Mesenchymal stem cell (in vitro differentiated cells and primary cell): ENCODE data around the gene CDK11A.
"Not testable (repeated sequence)": the region's sequence is repeated elsewhere in the genome, so short reads cannot be mapped to it uniquely, and the experiment has no call there.

Experiments used
- DNase-seq: peaks from one replicate; pipeline ENCODE4 v3.0.0-alpha.2; 2013
- H2AFZ ChIP-seq: one replicate; pipeline ENCODE4 v1.6.1; 2013; ENCODE audit warnings: low read depth, mild to moderate bottlenecking, control low read depth, inconsistent platforms, low read length, moderate library complexity
- H2AK5ac ChIP-seq: 2 replicates; pipeline ENCODE4 v1.6.1; 2013; ENCODE audit warnings: low read length, moderate library complexity, mild to moderate bottlenecking, inconsistent platforms; ENCODE audit not compliant: severe bottlenecking
- H2BK120ac ChIP-seq: one replicate; pipeline ENCODE4 v1.6.1; 2013; ENCODE audit warnings: low read depth, mild to moderate bottlenecking, inconsistent platforms, low read length, moderate library complexity
- H2BK12ac ChIP-seq, 2 experiments: one replicate each; pipeline ENCODE4 v1.6.1; 2013; ENCODE audit warnings: inconsistent platforms in 2 of 2, low read length in 2 of 2, mild to moderate bottlenecking in 2 of 2, moderate library complexity in 2 of 2, control low read depth in 1 of 2
- H2BK15ac ChIP-seq: one replicate; pipeline ENCODE4 v1.6.1; 2013; ENCODE audit warnings: mild to moderate bottlenecking, low read depth, inconsistent platforms; ENCODE audit not compliant: poor library complexity, severe bottlenecking
- H2BK5ac ChIP-seq: 2 replicates; pipeline ENCODE4 v1.6.1; 2013; ENCODE audit warnings: low read depth, mild to moderate bottlenecking, low read length, control low read depth, inconsistent platforms; ENCODE audit not compliant: poor library complexity, severe bottlenecking
- H3K14ac ChIP-seq, 2 experiments: one replicate each; pipeline ENCODE4 v1.6.1; 2013; ENCODE audit warnings: inconsistent platforms in 2 of 2, low read length in 2 of 2, control low read depth in 1 of 2, mild to moderate bottlenecking in 1 of 2, moderate library complexity in 1 of 2
- H3K18ac ChIP-seq, 2 experiments: one replicate each; pipeline ENCODE4 v1.6.1; 2013; ENCODE audit warnings: inconsistent platforms in 2 of 2, low read length in 2 of 2, control low read depth in 1 of 2, low read depth in 1 of 2, mild to moderate bottlenecking in 1 of 2
- H3K23ac ChIP-seq, 2 experiments: one replicate each; pipeline ENCODE4 v1.6.1; 2013; ENCODE audit warnings: inconsistent platforms in 2 of 2, low read length in 2 of 2, mild to moderate bottlenecking in 2 of 2, moderate library complexity in 2 of 2, control low read depth in 1 of 2
- H3K27ac ChIP-seq: 2 replicates; pipeline ENCODE4 v1.5.1; 2013; ENCODE audit warnings: mild to moderate bottlenecking, moderate library complexity, low read length, control low read depth, inconsistent platforms; ENCODE audit not compliant: poor library complexity, severe bottlenecking
- H3K27me3 ChIP-seq, 2 experiments: 2 replicates each; pipeline versions ENCODE4 v1.6.1 to v1.7.0; 2013; ENCODE audit warnings: low read length in 2 of 2, mild to moderate bottlenecking in 2 of 2, moderate library complexity in 2 of 2, control low read depth in 1 of 2, inconsistent platforms in 1 of 2; ENCODE audit not compliant: control insufficient read depth in 1 of 2, insufficient read depth in 1 of 2
- H3K36me3 ChIP-seq, 2 experiments: 2 replicates each; pipeline versions ENCODE4 v1.6.1 to v1.7.0; 2013; ENCODE audit warnings: low read length in 2 of 2, control low read depth in 1 of 2, inconsistent platforms in 1 of 2, low read depth in 1 of 2, mild to moderate bottlenecking in 1 of 2; ENCODE audit not compliant: insufficient read depth in 2 of 2, control insufficient read depth in 1 of 2
- H3K4ac ChIP-seq, 2 experiments: one replicate each; pipeline ENCODE4 v1.6.1; 2013; ENCODE audit warnings: inconsistent platforms in 2 of 2, low read length in 2 of 2, mild to moderate bottlenecking in 2 of 2, moderate library complexity in 2 of 2, control low read depth in 1 of 2, low read depth in 1 of 2
- H3K4me1 ChIP-seq: 2 replicates; pipeline ENCODE4 v1.6.1; 2013; ENCODE audit warnings: low read depth, low read length, control low read depth; ENCODE audit not compliant: control insufficient read depth, insufficient read depth
- H3K4me2 ChIP-seq: 2 replicates; pipeline ENCODE4 v1.6.1; 2013; ENCODE audit warnings: low read length, mild to moderate bottlenecking, inconsistent platforms; ENCODE audit not compliant: poor library complexity, severe bottlenecking
- H3K4me3 ChIP-seq, 2 experiments: 2 replicates each; pipeline versions ENCODE4 v1.5.1 to v1.7.0; 2013; ENCODE audit warnings: low read length in 2 of 2, mild to moderate bottlenecking in 2 of 2, control low read depth in 1 of 2, low read depth in 1 of 2; ENCODE audit not compliant: insufficient read depth in 1 of 2
- H3K79me1 ChIP-seq: replicated peaks from 2 replicates; pipeline ENCODE4 v1.6.1; 2013; ENCODE audit warnings: mild to moderate bottlenecking, control low read depth, low read length, inconsistent platforms; ENCODE audit not compliant: poor library complexity, severe bottlenecking
- H3K9ac ChIP-seq: 2 replicates; pipeline ENCODE4 v1.7.0; 2013; ENCODE audit warnings: mild to moderate bottlenecking, low read length, moderate library complexity
- H3K9me3 ChIP-seq: 2 replicates; pipeline ENCODE4 v1.7.0; 2013; ENCODE audit warnings: mild to moderate bottlenecking, low read length; ENCODE audit not compliant: control insufficient read depth
- H4K8ac ChIP-seq: one replicate; pipeline ENCODE4 v1.6.1; 2013; ENCODE audit warnings: inconsistent platforms, mild to moderate bottlenecking, low read length, moderate library complexity
- H4K91ac ChIP-seq: one replicate; pipeline ENCODE4 v1.6.1; 2013; ENCODE audit warnings: mild to moderate bottlenecking, low read length, inconsistent platforms
- WGBS: methylation state at CpG from one replicate; pipeline ENCODE4 v1.1.7; 2013; ENCODE audit warnings: mixed read lengths; 5-methylcytosine and 5-hydroxymethylcytosine counted together

Gene CDK11A

DNA sequence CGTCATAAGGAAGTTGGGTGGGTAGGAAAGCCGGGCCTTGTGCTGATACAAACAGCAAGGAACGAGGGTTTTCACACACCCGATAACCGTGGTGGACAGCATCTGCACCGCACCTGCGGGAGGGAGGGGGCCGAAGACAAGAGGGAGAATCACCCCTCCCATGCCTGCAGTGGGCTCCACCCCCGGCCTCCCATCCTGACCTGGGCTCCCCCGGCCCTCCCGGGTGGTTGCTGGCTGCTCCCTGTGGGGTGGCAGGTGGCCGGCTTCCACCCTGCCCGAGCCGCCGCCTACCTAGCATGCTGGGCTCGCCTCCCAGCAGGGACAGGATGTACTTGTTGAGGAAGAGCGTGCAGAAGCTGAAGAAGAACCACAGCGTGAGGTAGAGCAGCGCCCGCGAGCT, 48.1 kb downstream of the CDK11A start:
- H2BK12ac ChIP-seq, H3K27me3 ChIP-seq, H2BK120ac ChIP-seq, H3K23ac ChIP-seq, H4K91ac ChIP-seq, H3K4ac ChIP-seq, H3K4me3 ChIP-seq, H3K14ac ChIP-seq, H3K18ac ChIP-seq, DNase-seq, H2BK5ac ChIP-seq, H3K4me2 ChIP-seq, H3K9ac ChIP-seq, H2AK5ac ChIP-seq, H2AFZ ChIP-seq, H4K8ac ChIP-seq, H2BK15ac ChIP-seq, H3K9me3 ChIP-seq, H3K27ac ChIP-seq: not testable (repeated sequence)
- no CpG with 5 or more reads among the region's 21 CpGs for WGBS
- peaks cover 23% of the 10 kb centered on the region for H3K4me1 ChIP-seq
- H3K36me3 ChIP-seq: peaks cover 17 to 40% of the 10 kb centered on the region in 2 experiments
- H3K79me1 ChIP-seq: peaks cover 36% of the 10 kb centered on the region

DNA sequence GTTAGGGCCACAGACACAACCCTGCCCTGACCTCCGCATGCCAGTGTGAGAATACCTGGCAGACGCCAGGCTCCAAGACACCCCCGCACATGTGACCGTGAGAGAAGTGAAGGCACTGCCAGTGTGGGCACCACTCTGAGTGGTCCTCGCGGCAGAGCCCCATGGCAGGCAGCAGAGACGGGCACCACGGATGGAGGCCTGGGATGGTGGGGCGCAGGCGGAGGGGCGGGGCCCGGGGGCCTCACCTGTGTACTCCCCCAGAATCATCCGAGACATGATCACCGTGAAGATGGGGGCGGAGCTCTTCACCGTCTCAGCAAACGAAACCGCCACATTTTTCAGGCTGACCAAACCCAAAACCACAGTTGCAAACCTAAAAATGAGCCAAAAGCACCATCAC, 48.9 kb downstream of the CDK11A start:
- H3K4ac ChIP-seq, H3K9me3 ChIP-seq, H4K8ac ChIP-seq, H3K18ac ChIP-seq, H2AK5ac ChIP-seq, H3K9ac ChIP-seq, H4K91ac ChIP-seq, H2BK15ac ChIP-seq, H2AFZ ChIP-seq, H3K4me2 ChIP-seq, H3K27me3 ChIP-seq, H2BK5ac ChIP-seq, H3K23ac ChIP-seq, H3K14ac ChIP-seq, H3K27ac ChIP-seq, H2BK120ac ChIP-seq, H3K4me3 ChIP-seq, DNase-seq, H2BK12ac ChIP-seq: not testable (repeated sequence)
- WGBS: 100% methylated on average over 4 of the region's 18 CpGs
- H3K79me1 ChIP-seq: peaks cover 34% of the 10 kb centered on the region
- peaks cover 17% of the 10 kb centered on the region for H3K4me1 ChIP-seq
- H3K36me3 ChIP-seq: peaks cover 25 to 43% of the 10 kb centered on the region in 2 experiments

DNA sequence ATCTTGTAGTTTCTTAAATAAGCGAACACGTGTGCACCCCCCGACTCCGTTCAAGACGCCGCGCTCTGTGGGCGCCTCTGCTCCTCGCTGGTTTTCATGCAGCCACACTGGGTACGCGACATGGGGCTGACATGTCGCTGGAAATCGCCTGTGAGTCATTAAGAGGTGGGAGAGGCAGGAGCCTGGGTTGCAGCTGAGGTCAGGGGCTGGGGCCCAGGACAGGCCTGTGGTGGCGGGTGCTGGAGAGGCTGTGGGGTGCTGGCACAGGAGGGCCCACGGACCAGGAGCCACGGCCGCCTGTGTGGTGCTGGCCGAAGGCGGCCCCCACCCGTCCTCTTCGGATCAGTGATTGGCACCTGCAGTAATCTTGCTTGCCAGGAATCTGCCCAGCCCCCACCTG, 49.4 kb downstream of the CDK11A start:
- not testable (repeated sequence) for H3K9me3 ChIP-seq, H4K8ac ChIP-seq, H3K14ac ChIP-seq, H3K4ac ChIP-seq, H2BK120ac ChIP-seq, H2BK12ac ChIP-seq, H2BK5ac ChIP-seq, DNase-seq, H3K4me2 ChIP-seq, H4K91ac ChIP-seq, H3K23ac ChIP-seq, H2AFZ ChIP-seq, H3K18ac ChIP-seq, H2AK5ac ChIP-seq, H2BK15ac ChIP-seq, H3K4me3 ChIP-seq, H3K27ac ChIP-seq, H3K9ac ChIP-seq, H3K27me3 ChIP-seq
- Histone ChIP-seq H3K36me3 (peaks cover 28 to 46% of the 10 kb centered on the region in 2 experiments), H3K79me1 (peaks cover 34% of the 10 kb centered on the region), H3K4me1 (peaks cover 17% of the 10 kb centered on the region)
- WGBS: 83% methylated on average over 13 of the region's 21 CpGs

DNA sequence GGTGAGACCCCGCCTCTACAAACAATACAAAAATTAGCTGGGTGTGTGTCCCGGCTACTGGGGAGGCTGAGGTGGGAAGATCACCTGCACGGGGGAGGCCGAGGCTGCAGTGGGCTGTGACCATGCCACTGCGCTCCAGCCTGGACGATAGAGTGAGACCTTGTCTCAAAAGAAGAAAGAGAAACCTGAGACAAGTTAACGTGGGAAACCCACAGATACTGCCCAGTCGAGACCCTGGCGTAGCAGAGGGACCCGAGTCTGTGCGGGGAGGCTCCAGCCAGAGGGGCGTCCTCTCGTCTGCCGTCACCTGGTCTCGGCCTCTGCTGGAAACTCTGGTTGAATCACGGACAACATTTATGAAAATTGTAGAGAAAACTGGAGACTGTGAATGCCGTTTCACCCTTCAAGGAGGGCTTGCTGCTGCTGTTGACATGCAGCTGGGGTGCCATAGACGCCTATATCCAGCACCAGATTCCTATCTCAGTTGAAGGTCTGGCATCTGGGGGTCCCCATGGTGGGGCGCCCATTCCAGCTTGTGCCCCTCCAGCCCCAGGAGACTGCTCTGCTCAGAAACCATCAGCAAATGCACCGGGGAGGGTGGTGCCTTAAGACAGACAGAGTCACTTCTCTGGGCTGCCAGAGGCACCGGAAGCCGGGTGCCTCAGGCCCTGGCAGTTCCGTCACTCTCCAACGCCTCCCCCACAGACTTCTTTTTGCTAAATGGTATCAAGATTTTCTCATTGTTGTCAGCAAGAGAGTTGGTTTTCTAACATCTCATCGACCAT, 51.8 kb downstream of the CDK11A start:
- no peak overlapping the region for H3K23ac ChIP-seq
- no peak overlapping the region for H4K8ac ChIP-seq
- no peak overlapping the region for H2AK5ac ChIP-seq
- H3K14ac ChIP-seq: no peak overlapping the region
- H3K9me3 ChIP-seq: no peaks in the 10 kb centered on the region
- no peak overlapping the region for H2BK15ac ChIP-seq
- H3K4me2 ChIP-seq: no peak overlapping the region
- no peak overlapping the region for H2BK120ac ChIP-seq
- WGBS: 97% methylated on average over 24 of the region's 25 CpGs
- H3K27me3 ChIP-seq: no peaks in the 10 kb centered on the region
- H2BK12ac ChIP-seq: no peak overlapping the region
- H3K4me1 ChIP-seq: no peaks in the 10 kb centered on the region
- peaks cover 15% of the 10 kb centered on the region for H3K79me1 ChIP-seq
- no peak overlapping the region for H3K18ac ChIP-seq
- H3K36me3 ChIP-seq: peaks cover 46 to 48% of the 10 kb centered on the region in 2 experiments
- H3K4me3 ChIP-seq: no peak overlapping the region
- H2BK5ac ChIP-seq: no peak overlapping the region
- H3K4ac ChIP-seq: no peak overlapping the region
- no peak overlapping the region for H2AFZ ChIP-seq
- H4K91ac ChIP-seq: no peak overlapping the region
- no peak overlapping the region for H3K9ac ChIP-seq
- no peak for DNase-seq
- H3K27ac ChIP-seq: no peak overlapping the region
